H9 (cell line): ENCODE results near the gene POLK. TPM values are rescaled to one million over a fixed set of nuclear protein-coding genes. Genes with fewer than 3 reads are reported as not detected.

ENCODE experiments used
- DNase-seq: peaks from one replicate; pipeline ENCODE4 v3.0.0-alpha.2; 2017
- H2AFZ ChIP-seq: one replicate; pipeline ENCODE4 v1.6.1; 2013; ENCODE audit warnings: mild to moderate bottlenecking, low read length, control low read depth, moderate library complexity
- H2AK5ac ChIP-seq: 2 replicates; pipeline ENCODE4 v1.6.1; 2013; ENCODE audit warnings: low read length, control low read depth, mixed read lengths; ENCODE audit not compliant: insufficient read length
- H2BK120ac ChIP-seq: one replicate; pipeline ENCODE4 v1.6.1; 2013; ENCODE audit warnings: low read depth, mild to moderate bottlenecking, low read length, control low read depth, inconsistent platforms; ENCODE audit not compliant: poor library complexity, severe bottlenecking
- H2BK12ac ChIP-seq: 2 replicates; pipeline ENCODE4 v1.6.1; 2013; ENCODE audit warnings: low read length, control low read depth, mixed read lengths, low read depth; ENCODE audit not compliant: insufficient read length
- H2BK15ac ChIP-seq: 2 replicates; pipeline ENCODE4 v1.6.1; 2013; ENCODE audit warnings: low read depth, low read length, control low read depth
- H2BK20ac ChIP-seq: one replicate; pipeline ENCODE4 v1.6.1; 2013; ENCODE audit warnings: low read depth, mild to moderate bottlenecking, low read length, control low read depth, inconsistent platforms; ENCODE audit not compliant: poor library complexity, severe bottlenecking
- H2BK5ac ChIP-seq: 2 replicates; pipeline ENCODE4 v1.6.1; 2013; ENCODE audit warnings: low read length, control low read depth, mixed read lengths; ENCODE audit not compliant: insufficient read length
- H3K14ac ChIP-seq: 2 replicates; pipeline ENCODE4 v1.6.1; 2013; ENCODE audit warnings: low read length, control low read depth; ENCODE audit not compliant: insufficient read depth
- H3K18ac ChIP-seq: 2 replicates; pipeline ENCODE4 v1.6.1; 2013; ENCODE audit warnings: low read depth, mild to moderate bottlenecking, mixed read lengths, low read length, control low read depth; ENCODE audit not compliant: insufficient read length
- H3K23ac ChIP-seq: 2 replicates; pipeline ENCODE4 v1.6.1; 2013; ENCODE audit warnings: low read length, control low read depth, mixed read lengths, low read depth; ENCODE audit not compliant: insufficient read length
- H3K23me2 ChIP-seq: 2 replicates; pipeline ENCODE4 v1.6.1; 2013; ENCODE audit warnings: low read depth, mild to moderate bottlenecking, mixed read lengths, low read length, control low read depth; ENCODE audit not compliant: insufficient read length, poor library complexity, severe bottlenecking
- H3K27ac ChIP-seq: 2 replicates; pipeline ENCODE4 v1.5.1; 2013; ENCODE audit warnings: low read length, control low read depth, mixed read lengths, low read depth; ENCODE audit not compliant: insufficient read length
- H3K27me3 ChIP-seq: 2 replicates; pipeline ENCODE4 v1.6.1; 2013; ENCODE audit warnings: low read length, control low read depth, inconsistent platforms; ENCODE audit not compliant: insufficient read depth
- H3K4ac ChIP-seq: 2 replicates; pipeline ENCODE4 v1.6.1; 2013; ENCODE audit warnings: low read depth, mild to moderate bottlenecking, control low read depth, inconsistent platforms, low read length, moderate library complexity
- H3K4me1 ChIP-seq: 2 replicates; pipeline ENCODE4 v1.6.1; 2013; ENCODE audit warnings: low read length, control low read depth, inconsistent platforms; ENCODE audit not compliant: insufficient read depth
- H3K4me2 ChIP-seq: 2 replicates; pipeline ENCODE4 v1.6.1; 2013; ENCODE audit warnings: low read length, control low read depth, mixed read lengths; ENCODE audit not compliant: insufficient read length, insufficient read depth
- H3K56ac ChIP-seq: 2 replicates; pipeline ENCODE4 v1.6.1; 2013; ENCODE audit warnings: low read depth, mild to moderate bottlenecking, mixed read lengths, low read length, control low read depth; ENCODE audit not compliant: insufficient read length
- H3K79me1 ChIP-seq: 2 replicates; pipeline ENCODE4 v1.6.1; 2013; ENCODE audit warnings: low read depth, mild to moderate bottlenecking, moderate library complexity, low read length, control low read depth, inconsistent platforms; ENCODE audit not compliant: insufficient read depth, poor library complexity, severe bottlenecking
- H3K79me2 ChIP-seq: 2 replicates; pipeline ENCODE4 v1.6.1; 2013; ENCODE audit warnings: low read length, control low read depth, inconsistent platforms; ENCODE audit not compliant: insufficient read depth
- H3K9ac ChIP-seq: 2 replicates; pipeline ENCODE4 v1.6.1; 2013; ENCODE audit warnings: low read length, control low read depth, mixed read lengths; ENCODE audit not compliant: insufficient read length; ENCODE audit errors: extremely low read depth
- H3K9me3 ChIP-seq: one replicate; pipeline ENCODE4 v1.6.1; 2013; ENCODE audit warnings: low read depth, low read length, inconsistent platforms; ENCODE audit not compliant: control insufficient read depth
- H3T11ph ChIP-seq: one replicate; pipeline ENCODE4 v1.6.1; 2013; ENCODE audit warnings: mild to moderate bottlenecking, low read length, control low read depth, inconsistent platforms
- H4K20me1 ChIP-seq: one replicate; pipeline ENCODE4 v1.6.1; 2013; ENCODE audit not compliant: control insufficient read depth, insufficient read length, insufficient read depth
- H4K5ac ChIP-seq: 2 replicates; pipeline ENCODE4 v1.6.1; 2013; ENCODE audit warnings: low read depth, mild to moderate bottlenecking, mixed read lengths, low read length, control low read depth; ENCODE audit not compliant: insufficient read length
- H4K8ac ChIP-seq: replicated peaks from 2 replicates; pipeline ENCODE4 v1.6.1; 2013; ENCODE audit warnings: low read length, control low read depth, mixed read lengths, low read depth; ENCODE audit not compliant: insufficient read length
- H4K91ac ChIP-seq: 2 replicates; pipeline ENCODE4 v1.6.1; 2013; ENCODE audit warnings: low read depth, mild to moderate bottlenecking, moderate library complexity, mixed read lengths, low read length, control low read depth; ENCODE audit not compliant: insufficient read length
- H3K27ac Mint-ChIP-seq, 3 experiments: 2 replicates in 2 of 3; 3 replicates in 1 of 3; pipeline ENCODE4 v1.8.0; 2020 to 2021; ENCODE audit warnings: mixed read lengths in 3 of 3, mild to moderate bottlenecking in 1 of 3, moderate library complexity in 1 of 3
- H3K27me3 Mint-ChIP-seq: 2 replicates; pipeline ENCODE4 v1.8.0; 2021; ENCODE audit warnings: low read depth, mild to moderate bottlenecking, moderate library complexity, mixed read lengths
- H3K36me3 Mint-ChIP-seq, 3 experiments: 2 replicates in 2 of 3; 3 replicates in 1 of 3; pipeline ENCODE4 v1.8.0; 2020 to 2021; ENCODE audit warnings: low read depth in 3 of 3, mixed read lengths in 3 of 3; ENCODE audit not compliant: insufficient read depth in 1 of 3
- H3K4me1 Mint-ChIP-seq, 2 experiments: 2 replicates each; pipeline ENCODE4 v1.8.0; 2020; ENCODE audit warnings: mixed read lengths in 2 of 2
- H3K4me3 Mint-ChIP-seq, 2 experiments: 2 replicates in 1 of 2; 3 replicates in 1 of 2; pipeline ENCODE4 v1.8.0; 2020 to 2021; ENCODE audit warnings: mild to moderate bottlenecking in 2 of 2, mixed read lengths in 2 of 2, moderate library complexity in 1 of 2
- H3K9me3 Mint-ChIP-seq, 2 experiments: 2 replicates in 1 of 2; 3 replicates in 1 of 2; pipeline ENCODE4 v1.8.0; 2020; ENCODE audit warnings: mild to moderate bottlenecking in 2 of 2, mixed read lengths in 2 of 2, moderate library complexity in 1 of 2
- CTCF ChIP-seq: fragments of 200-600 bp; sonication (generic); conservative IDR thresholded peaks from 3 replicates; pipeline ENCODE4 v1.8.0; 2021; ENCODE audit warnings: antibody characterized with exemption, mild to moderate bottlenecking
- WGBS: extraction: QIAGEN DNeasy Blood & Tissue Kit; methylation state at CpG from one replicate; pipeline ENCODE4 v1.1.7; 2013; ENCODE audit warnings: missing lambda C conversion rate, low lambda C conversion rate, mixed read lengths; ENCODE audit not compliant: insufficient read length; ENCODE audit errors: extremely low coverage; 5-methylcytosine and 5-hydroxymethylcytosine counted together
- total RNA-seq: library from RNA; stranded (reverse); gene quantifications from 2 replicates; pipeline ENCODE4 v1.2.1, GENCODE V29; 2021

Gene POLK
- total RNA-seq, 1 experiment from 2014 or later: 7.6 TPM

GRCh38 chr5:75512383-75513074 lies 838 bp downstream of the POLK start:
- Histone ChIP-seq H3K4ac (no peak overlapping the region), H2BK5ac (no peak overlapping the region), H3K79me1 (no peaks in the 10 kb centered on the region), H2BK120ac (no peak overlapping the region), H2BK12ac (no peak overlapping the region), H2AFZ (no peak overlapping the region), H3K27me3 (no peaks in the 10 kb centered on the region), H3K79me2 (peaks cover 7% of the 10 kb centered on the region; the same call in 1 of the 2 replicates), H3K9ac (peak overlapping the region; percentile 14), H3K18ac (no peak overlapping the region), H4K8ac (no peak overlapping the region), H2BK20ac (no peak overlapping the region), H3T11ph (no peak overlapping the region), H3K14ac (no peak overlapping the region), H3K27ac (no peak overlapping the region), H4K5ac (no peak overlapping the region), H3K23ac (no peak overlapping the region), H3K4me1 (no peaks in the 10 kb centered on the region), H3K4me2 (peak overlapping the region; percentile 48), H4K20me1 (no peaks in the 10 kb centered on the region), H2AK5ac (no peak overlapping the region), H2BK15ac (no peak overlapping the region), H3K56ac (no peak overlapping the region), H3K9me3 (no peaks in the 10 kb centered on the region), H3K23me2 (peaks cover 5% of the 10 kb centered on the region), H4K91ac (no peak overlapping the region)
- no CpG with 5 or more reads among the region's 16 CpGs for WGBS
- Mint-ChIP-seq H3K9me3 (no peaks in the 10 kb centered on the region; a peak in 1 of 5 replicates), H3K27me3 (no peaks in the 10 kb centered on the region), H3K27ac (peak overlapping the region in 2 of 3 experiments; percentile 21 to 92; a peak in 1 of 7 replicates), H3K4me3 (peak overlapping the region; percentile 95 to 99), H3K4me1 (peaks cover 20 to 25% of the 10 kb centered on the region in 2 experiments), H3K36me3 (peaks cover 0 to 4% (median 0%) of the 10 kb centered on the region in 3 experiments; a peak in 1 of 7 replicates)
- TF ChIP-seq CTCF: no peak
- DNase-seq: no peak
